GM19193 (cell line): ENCODE measurements around the gene SLC9A3.

Source experiments
- POLR2A ChIP-seq: IDR thresholded peaks from 4 replicates; pipeline ENCODE4 v1.6.1; 2011; ENCODE audit not compliant: insufficient read depth, insufficient read length; ENCODE audit errors: extremely low read depth

SLC9A3 gene

DNA sequence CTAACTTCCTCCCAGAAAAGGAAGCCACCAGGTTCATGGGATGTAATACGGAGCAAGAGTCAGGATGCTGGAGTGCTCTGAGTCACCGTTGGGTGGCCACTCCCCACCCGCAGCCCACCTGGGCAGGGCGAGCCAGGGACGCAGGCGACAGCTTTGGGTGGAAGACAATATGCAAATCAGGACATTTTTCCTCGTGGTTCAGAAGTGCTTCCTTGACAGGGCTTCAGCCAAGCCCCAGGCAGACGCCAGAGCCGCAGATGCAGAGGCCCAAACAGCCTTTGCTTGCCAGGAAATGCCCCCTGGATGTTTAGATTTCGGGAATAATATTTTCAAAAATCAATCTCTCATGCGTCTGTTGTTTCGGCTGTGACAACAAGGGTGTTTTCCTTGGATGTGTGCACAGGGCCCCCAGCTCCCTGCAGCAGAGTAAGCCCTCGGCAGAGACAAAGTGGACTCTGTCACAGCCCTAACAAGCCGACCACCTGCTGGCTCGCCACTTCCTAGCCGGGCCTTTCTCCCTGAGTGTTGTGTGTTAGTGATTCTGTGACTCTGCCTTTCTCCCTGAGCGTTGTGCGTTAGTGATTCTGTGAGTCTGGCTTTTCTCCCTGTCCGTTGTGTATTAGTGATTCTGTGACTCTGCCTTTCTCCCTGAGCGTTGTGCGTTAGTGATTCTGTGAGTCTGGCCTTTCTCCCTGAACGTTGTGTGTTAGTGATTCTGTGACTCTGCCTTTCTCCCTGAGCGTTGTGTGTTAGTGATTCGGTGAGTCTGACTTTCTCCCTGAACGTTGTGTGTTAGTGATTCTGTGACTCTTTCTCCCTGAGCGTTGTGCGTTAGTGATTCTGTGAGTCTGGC lies 11.8 kb upstream of the SLC9A3 start:
- TF ChIP-seq POLR2A: no peak

DNA sequence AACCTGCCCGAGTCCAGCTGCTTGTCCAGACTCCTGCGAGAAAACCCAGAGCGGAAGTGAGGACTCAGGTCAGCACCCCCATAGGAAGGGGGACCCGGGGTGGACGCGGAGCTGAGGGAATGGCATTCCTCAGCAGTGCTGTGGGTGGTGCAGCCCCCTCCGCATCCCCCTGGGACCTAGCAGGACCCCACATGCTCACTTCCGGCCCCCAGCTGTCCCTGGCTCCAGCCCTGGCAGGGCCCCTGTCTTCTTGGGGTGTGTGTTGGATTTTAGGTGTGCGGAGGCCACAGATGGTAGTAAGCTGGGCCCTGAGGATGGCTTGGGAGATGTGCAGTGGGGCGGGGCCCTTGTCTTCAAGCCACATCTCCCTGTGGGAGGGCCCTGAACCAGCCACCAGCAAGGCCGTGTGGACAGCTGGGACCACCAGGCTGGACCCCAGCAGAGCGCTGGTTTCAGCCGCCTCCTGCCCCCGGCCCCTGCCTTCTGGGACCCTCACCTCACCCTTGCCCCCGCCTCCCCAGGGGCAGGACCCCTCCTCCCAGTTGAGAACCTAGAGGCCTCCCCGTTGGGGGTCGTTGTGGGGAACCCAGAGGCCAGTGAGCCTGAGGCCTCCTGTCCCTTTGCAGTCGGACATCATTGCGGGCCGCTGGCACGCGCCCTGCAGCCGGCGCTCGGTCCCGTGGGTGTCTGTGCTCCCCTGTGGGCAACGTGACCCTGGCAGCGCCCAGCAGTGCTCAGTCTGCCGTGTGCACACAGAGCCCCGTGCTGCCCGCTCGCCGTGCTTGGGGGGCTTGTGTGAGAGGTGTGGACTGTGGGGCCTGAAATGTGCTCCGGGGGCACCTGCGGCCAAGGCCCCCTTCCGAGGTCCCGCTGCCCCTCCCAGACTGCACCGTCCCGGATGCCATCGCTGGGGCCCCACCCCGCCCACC lies 10.8 kb upstream of the SLC9A3 start:
- no peak for TF ChIP-seq POLR2A

DNA sequence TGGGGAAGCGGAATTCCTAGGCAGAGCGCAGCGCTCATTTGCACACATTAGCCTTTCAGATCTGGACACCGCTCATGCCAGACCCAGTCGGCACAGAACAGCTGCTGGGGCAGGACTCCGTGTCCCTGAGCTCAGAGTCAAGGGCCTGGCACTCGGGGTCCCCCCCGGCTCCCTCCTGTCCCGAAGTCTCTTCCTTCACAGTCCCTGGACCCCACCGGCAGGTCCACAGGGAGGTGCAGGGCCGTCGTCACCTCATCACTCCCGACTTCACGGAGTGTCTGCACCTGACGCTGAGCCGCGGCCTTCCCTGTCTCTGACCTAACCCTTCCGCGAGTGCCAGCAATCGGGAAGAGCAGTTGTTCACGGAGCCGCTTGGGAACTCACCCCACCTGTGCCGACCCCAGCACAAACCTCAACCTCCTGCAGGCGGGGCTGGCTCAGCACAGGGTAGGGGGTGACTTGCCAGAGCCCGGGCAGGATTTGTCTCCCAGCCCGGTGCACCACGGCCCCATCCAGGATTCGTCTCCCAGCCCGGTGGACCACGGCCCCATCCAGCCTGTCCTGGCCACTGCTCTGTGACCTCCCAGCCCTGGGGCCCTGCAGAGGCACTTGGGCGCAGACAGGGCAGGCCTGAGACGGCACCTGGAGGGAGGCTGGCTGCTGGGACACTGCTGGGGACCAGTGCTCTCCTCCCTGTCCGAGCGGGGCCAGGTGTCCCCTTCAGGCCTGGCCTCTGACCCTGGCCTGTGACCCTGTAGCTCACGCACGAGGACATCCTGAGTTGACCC lies 9.9 kb upstream of the SLC9A3 start:
- no peak for TF ChIP-seq POLR2A

DNA sequence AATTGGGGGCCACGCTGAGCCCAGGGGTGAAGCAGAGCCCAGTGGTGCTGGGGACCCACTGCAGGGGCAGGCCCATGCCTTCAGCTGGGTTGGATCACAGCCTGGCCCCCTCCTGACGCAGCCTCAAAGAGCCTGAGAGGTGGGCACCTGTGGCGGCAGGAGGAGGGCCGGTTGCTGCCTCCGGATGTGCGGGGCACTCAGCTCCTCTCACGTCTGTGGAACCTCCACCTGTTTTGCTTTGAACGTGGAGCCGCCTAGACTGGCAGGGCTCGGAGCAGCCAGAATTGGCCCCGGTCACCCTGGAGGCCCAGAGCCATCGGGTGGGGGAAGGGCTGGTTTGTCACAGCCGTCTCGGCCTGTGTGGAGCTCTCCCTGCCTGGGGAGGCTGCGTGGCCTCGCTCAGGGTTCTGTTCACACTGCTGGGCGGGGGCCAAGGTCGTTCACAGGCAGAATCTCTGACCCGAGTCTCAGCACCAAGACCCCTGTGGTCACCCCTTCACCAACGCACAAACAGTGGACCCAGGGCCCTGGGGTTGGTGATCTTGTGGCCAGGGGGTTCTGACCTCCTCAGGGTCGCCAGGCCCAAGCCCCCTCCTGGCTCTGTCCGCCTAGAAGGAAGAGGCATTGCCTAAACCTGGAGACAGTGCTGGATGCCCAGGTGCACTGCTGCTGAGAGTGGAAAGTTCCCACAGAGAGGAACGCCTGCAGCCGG lies 9.2 kb upstream of the SLC9A3 start:
- no peak for TF ChIP-seq POLR2A

DNA sequence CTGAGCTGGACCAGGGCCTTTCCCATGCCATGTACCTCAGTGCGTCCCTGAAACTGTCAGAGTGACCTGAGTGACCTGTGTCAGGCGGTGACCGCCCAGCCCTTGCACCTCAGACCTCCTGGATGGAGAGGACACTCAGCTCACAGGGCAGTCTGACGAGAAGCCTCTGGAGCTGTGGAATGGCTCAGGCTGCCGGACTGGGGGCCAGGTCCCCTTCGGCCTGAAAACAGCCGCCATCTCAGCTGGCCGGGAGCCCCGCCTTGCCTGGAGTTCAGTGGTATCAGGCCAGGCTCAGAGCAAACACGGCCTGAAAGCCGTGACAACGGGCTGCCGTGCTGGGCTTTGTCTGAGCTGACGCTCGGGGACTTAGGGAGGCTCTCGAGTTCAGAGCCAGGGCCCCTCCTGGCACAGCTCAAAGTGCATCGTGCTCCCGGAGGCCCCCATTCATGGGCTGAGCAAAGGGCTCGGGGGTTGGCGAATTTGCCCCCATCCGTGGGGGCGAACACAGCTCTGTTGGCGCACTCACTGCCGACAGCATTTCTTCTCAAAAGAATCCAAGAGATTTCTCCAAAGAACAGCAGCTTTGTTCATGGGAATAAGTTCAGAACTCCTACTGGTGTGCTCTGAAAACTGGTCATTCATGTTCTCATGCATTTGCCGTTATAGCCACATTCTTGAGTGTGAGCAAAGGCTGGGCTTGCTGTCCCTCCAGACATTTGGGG lies 8.4 kb upstream of the SLC9A3 start:
- no peak for TF ChIP-seq POLR2A

DNA sequence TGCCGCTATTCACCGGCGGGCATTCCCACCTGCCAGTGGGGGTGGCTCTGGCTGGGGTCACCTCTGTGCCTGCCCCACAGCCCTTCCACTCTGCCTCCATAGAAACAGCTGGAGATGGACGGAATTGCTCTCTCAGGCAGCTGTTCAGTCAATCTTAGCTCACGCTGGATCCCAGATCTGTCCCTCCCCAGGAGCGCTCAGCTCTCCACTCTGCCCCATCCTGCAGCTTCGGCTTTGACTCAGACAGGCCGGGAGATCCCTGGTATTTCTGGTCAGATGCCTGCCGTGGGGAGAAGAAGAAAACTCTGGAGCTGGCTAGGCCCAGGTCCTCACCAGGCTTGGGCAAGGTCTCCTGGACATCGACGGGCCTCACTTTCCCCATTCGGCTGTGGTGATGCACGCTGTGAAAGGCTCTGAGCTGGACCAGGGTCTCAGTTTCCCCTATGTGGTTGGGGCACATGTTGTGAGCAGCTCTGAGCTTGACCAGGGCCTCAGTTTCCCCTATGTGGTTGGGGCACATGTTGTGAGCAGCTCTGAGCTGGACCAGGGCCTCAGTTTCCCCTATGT lies 7.6 kb upstream of the SLC9A3 start:
- no peak for TF ChIP-seq POLR2A

DNA sequence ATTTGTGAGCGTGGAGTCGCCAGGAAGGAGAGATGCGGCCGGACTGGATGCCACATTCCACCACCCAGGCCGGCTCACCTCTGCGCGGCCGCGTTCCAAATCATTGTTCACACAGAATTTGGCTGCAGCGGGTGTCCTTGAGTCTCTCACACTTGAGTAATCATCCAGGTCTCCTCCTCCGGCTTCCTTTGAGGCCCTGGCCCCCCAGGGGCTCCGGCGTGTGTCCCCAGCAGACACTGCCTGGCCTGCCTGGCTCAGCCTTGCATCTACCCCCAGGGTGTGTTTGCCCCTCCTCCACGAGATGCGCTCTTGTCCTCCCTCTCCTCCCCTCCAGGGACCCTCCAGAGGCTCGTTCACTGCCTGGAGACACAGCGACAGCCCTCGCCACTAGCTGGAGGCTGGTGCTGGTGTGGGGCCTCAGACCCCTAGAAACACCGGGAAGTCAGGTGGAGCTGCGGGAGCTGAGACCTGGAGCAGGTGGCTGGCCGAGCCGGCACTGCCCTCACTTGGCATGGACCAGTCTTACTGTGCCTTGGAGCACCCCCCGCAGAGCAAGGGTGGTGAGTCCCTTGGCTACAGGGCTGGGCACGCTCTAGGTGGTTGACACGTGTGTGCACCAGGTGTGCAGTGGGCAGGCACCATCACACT lies 7.0 kb upstream of the SLC9A3 start:
- no peak for TF ChIP-seq POLR2A

DNA sequence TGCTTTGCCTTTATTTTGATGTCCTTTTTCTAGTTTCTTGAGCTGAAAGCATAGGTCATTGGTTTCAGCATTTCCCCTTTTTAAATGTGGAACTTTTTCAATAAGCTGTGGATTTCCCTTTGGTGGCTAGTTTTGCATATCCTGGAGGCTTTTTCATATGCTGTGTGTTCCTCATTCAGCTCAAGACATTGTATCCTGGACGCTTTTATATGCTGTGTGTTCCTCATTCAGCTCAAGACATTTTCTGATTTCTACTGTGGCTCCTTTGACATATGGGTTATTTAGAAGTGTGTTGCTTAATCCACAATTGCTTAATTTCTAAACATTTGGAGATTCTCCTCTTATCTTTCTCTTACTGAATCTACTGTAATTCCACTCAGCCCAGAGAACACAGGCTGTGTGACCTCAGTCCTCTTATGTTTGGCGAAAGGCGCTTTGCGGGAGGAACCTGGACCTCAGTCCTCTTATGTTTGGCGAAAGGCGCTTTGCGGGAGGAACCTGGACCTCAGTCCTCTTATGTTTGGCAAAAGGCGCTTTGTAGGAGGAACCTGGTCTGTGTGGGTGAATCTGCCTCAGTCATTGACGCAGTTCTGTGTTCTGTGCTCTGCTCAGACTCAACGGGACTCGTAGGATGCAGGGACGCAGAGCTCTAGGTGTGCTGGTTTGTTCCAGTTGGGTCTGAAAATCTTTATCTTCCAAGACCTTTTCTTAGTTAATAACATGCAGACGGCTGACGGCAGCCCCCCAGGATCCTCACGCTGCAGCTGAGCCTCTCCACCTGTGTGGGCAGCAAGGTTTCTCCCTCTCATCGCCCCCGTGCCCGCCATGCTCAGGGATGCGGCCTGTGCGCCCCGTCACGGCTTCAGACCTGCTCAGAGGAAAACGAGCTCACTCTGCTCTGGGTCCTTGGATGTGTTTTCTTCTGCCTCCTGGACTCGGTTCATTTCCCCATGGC lies 6.0 kb upstream of the SLC9A3 start:
- TF ChIP-seq POLR2A: no peak

DNA sequence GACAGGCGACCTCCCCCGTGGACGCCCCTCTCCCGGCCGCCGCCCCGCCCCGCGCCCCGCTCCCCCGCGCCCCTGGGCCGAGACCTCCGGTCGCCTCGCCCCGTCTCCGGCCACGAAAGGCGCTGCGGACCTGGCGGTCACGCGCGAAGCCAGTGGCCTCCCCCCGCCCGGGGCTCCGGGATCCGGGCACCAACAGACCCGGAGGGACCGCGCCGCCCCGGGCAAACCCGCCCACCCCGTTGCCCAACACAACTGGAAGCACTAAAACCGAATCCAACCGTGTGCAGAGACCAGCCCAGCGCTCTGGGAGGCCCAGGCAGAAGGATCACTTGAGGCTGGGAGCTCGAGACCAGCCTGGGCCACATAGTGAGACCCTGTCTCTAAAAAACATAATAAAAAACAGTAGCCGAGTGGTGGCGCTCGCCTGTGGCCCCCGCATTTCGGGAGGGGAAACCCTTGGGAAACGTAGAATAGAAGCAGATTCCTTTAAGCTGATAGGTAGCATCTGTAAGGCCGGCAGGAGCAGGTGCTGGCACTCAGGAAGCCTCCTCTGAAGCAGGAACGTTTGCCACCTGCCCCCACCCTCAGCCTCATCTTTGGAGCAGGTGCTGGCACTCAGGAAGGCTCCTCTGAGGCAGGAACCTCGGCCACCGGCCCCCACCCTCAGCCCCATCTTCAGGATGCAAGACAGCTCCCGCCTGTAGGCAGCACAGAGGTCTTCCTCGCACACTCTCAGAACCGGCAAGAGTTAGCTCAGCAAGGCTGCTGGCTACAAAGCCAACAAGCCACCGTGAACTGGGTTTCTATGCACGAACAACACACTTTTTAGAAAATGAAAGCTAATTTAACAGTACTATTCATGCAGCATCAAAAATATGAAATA lies 4.6 kb upstream of the SLC9A3 start:
- TF ChIP-seq POLR2A: no peak

DNA sequence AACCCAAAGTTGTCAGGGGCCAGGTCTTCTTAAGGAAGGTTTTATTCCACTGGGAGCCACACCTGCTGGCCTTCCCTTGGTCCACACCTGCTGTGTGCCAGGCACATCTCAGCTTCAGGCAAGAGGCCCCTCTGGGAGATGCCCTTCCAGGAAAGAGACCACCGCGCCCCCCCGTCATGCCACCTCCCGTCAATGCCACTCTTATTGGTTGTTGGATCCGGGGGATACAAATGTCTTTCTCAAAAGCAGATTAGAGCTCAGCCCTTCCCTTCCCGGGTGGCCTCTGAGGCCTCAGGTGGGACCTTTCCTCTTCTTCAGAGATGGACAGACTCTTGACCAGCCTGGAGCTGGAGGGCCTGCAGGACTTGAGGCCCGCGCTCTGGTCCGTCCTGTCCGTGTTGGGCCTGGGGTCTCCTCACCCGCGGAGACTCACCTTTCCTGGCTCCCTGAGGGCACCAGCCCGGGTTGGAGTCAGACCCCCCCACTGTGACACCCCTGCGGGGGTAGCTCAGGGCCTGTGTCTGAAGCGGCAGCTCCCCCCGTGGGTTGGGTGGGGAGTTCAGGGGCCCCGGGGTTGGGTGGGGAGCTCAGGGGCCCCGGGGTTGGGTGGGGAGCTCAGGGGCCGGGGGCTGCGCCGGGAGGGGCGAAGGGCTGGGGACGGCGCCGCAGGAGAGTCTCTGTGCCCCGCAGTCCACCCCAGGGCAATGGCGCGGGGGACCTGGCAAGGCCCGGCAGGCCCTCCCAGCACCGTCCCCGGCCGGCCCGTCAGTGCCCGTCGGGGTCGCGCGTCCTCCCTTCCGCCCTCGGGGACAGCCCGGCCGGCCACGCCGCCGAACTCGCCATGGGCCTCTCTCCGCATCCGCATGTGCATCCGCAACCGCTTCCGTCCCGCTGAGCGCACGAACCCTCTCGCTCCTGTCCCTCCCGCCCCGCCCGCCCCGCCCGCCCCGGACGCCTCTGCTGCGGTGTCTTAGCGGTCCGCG lies 3.7 kb upstream of the SLC9A3 start:
- TF ChIP-seq POLR2A: no peak
